ENCODE measurements around the gene ZNF441. TPM values are rescaled to one million over a fixed set of nuclear protein-coding genes. Genes with fewer than 3 reads are reported as not detected.
A peak's percentile ranks its signal among the peaks of the same experiment; 100 is the strongest.

ZNF441 gene
- total and polyA plus RNA-seq, 10 of the 15 experiments (the other 5 are each of a cell fraction or from before 2014, with no cell fraction given) = 1.0 to 9.4 (median 4.3) TPM

DNA sequence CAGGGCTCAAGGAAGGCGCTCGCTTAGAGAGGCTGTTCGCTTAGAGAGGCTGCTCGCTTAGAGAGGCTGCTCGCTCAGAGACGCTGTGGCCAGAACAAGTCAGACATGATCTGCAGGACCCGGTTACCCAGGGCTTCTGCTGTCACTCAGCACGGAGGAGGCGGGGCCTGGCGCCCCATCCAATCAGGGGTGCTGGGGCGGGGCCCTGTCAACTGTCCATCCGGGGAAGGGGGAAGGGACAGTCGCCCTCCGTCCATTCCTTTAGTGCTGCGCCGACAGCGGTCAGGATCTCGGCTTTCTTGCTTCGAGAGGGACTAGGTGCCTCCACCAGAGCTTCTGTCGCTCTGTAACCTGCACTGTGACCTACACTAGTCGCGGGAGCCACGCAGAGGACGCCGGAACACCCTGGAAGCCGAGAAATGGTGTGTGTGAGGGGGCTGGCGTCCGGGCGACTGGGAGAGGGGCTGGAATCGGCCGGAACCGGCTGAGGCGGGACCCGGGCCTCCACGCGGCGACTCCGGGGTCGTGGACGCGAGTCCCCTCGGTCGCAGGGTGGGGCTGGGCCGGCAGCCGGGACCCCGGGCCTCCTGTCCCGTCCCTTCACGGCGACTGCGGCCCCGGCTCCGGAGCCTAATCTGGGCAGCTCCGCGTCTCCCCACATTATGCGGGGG, 47.4 kb downstream of the ZNF441 start, which contains the start of gene ZNF440 (continued):
- TF ChIP-seq, protein P1, sequence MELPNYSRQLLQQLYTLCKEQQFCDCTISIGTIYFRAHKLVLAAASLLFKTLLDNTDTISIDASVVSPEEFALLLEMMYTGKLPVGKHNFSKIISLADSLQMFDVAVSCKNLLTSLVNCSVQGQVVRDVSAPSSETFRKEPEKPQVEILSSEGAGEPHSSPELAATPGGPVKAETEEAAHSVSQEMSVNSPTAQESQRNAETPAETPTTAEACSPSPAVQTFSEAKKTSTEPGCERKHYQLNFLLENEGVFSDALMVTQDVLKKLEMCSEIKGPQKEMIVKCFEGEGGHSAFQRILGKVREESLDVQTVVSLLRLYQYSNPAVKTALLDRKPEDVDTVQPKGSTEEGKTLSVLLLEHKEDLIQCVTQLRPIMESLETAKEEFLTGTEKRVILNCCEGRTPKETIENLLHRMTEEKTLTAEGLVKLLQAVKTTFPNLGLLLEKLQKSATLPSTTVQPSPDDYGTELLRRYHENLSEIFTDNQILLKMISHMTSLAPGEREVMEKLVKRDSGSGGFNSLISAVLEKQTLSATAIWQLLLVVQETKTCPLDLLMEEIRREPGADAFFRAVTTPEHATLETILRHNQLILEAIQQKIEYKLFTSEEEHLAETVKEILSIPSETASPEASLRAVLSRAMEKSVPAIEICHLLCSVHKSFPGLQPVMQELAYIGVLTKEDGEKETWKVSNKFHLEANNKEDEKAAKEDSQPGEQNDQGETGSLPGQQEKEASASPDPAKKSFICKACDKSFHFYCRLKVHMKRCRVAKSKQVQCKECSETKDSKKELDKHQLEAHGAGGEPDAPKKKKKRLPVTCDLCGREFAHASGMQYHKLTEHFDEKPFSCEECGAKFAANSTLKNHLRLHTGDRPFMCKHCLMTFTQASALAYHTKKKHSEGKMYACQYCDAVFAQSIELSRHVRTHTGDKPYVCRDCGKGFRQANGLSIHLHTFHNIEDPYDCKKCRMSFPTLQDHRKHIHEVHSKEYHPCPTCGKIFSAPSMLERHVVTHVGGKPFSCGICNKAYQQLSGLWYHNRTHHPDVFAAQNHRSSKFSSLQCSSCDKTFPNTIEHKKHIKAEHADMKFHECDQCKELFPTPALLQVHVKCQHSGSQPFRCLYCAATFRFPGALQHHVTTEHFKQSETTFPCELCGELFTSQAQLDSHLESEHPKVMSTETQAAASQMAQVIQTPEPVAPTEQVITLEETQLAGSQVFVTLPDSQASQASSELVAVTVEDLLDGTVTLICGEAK (IDR thresholded peaks at IDR 0.05; ENCODE audit: borderline replicate concordance) = no peak
- TF ChIP-seq, protein P2, sequence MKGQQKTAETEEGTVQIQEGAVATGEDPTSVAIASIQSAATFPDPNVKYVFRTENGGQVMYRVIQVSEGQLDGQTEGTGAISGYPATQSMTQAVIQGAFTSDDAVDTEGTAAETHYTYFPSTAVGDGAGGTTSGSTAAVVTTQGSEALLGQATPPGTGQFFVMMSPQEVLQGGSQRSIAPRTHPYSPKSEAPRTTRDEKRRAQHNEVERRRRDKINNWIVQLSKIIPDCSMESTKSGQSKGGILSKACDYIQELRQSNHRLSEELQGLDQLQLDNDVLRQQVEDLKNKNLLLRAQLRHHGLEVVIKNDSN (IDR thresholded peaks at IDR 0.05; ENCODE audit: borderline replicate concordance, extremely low read length, insufficient read depth, low read depth, low read length) = no peak
- TF ChIP-seq MTA2 (IDR thresholded peaks at IDR 0.05; ENCODE audit: low read depth) (no peak), CBX5 (IDR thresholded peaks at IDR 0.05; ENCODE audit: low read depth) (no peak), SIN3A (IDR thresholded peaks at IDR 0.05; ENCODE audit: low read depth, low read length) (peak; percentile 72; the same call in 1 of the 2 replicates), LARP7 (IDR thresholded peaks at IDR 0.05) (no peak), GABPA (IDR thresholded peaks at IDR 0.05; ENCODE audit: low read depth) (no peak), KDM1A (IDR thresholded peaks at IDR 0.05; ENCODE audit: borderline replicate concordance) (no peak), NFIC (IDR thresholded peaks at IDR 0.05; ENCODE audit: low read depth, low read length) (no peak), JUND (IDR thresholded peaks at IDR 0.05; ENCODE audit: low read depth, low read length) (no peak), SREBF1 (IDR thresholded peaks at IDR 0.05; ENCODE audit: low read length) (no peak), HDGF (IDR thresholded peaks at IDR 0.05) (no peak), SP1 (IDR thresholded peaks at IDR 0.05; ENCODE audit: low read depth, low read length) (peak; percentile 90), BHLHE40 (IDR thresholded peaks at IDR 0.05; ENCODE audit: borderline replicate concordance in 1 of 2, low read depth in 2 of 2, low read length in 1 of 2) (no peak), PML (IDR thresholded peaks at IDR 0.05; ENCODE audit: low read length) (peak; percentile 5; the same call in 1 of the 2 replicates), CHD2 (IDR thresholded peaks at IDR 0.05; ENCODE audit: borderline replicate concordance, low read depth, low read length) (peak; percentile 91), POLR2A (IDR thresholded peaks at IDR 0.05; ENCODE audit: low read depth, low read length) (peak; percentile 96)
- TF ChIP-seq, protein P3, sequence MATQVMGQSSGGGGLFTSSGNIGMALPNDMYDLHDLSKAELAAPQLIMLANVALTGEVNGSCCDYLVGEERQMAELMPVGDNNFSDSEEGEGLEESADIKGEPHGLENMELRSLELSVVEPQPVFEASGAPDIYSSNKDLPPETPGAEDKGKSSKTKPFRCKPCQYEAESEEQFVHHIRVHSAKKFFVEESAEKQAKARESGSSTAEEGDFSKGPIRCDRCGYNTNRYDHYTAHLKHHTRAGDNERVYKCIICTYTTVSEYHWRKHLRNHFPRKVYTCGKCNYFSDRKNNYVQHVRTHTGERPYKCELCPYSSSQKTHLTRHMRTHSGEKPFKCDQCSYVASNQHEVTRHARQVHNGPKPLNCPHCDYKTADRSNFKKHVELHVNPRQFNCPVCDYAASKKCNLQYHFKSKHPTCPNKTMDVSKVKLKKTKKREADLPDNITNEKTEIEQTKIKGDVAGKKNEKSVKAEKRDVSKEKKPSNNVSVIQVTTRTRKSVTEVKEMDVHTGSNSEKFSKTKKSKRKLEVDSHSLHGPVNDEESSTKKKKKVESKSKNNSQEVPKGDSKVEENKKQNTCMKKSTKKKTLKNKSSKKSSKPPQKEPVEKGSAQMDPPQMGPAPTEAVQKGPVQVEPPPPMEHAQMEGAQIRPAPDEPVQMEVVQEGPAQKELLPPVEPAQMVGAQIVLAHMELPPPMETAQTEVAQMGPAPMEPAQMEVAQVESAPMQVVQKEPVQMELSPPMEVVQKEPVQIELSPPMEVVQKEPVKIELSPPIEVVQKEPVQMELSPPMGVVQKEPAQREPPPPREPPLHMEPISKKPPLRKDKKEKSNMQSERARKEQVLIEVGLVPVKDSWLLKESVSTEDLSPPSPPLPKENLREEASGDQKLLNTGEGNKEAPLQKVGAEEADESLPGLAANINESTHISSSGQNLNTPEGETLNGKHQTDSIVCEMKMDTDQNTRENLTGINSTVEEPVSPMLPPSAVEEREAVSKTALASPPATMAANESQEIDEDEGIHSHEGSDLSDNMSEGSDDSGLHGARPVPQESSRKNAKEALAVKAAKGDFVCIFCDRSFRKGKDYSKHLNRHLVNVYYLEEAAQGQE (IDR thresholded peaks at IDR 0.05; ENCODE audit: low read depth, low read length) = no peak
- TF ChIP-seq, protein P4, sequence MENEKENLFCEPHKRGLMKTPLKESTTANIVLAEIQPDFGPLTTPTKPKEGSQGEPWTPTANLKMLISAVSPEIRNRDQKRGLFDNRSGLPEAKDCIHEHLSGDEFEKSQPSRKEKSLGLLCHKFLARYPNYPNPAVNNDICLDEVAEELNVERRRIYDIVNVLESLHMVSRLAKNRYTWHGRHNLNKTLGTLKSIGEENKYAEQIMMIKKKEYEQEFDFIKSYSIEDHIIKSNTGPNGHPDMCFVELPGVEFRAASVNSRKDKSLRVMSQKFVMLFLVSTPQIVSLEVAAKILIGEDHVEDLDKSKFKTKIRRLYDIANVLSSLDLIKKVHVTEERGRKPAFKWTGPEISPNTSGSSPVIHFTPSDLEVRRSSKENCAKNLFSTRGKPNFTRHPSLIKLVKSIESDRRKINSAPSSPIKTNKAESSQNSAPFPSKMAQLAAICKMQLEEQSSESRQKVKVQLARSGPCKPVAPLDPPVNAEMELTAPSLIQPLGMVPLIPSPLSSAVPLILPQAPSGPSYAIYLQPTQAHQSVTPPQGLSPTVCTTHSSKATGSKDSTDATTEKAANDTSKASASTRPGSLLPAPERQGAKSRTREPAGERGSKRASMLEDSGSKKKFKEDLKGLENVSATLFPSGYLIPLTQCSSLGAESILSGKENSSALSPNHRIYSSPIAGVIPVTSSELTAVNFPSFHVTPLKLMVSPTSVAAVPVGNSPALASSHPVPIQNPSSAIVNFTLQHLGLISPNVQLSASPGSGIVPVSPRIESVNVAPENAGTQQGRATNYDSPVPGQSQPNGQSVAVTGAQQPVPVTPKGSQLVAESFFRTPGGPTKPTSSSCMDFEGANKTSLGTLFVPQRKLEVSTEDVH (IDR thresholded peaks at IDR 0.05; ENCODE audit: low read depth, partially characterized antibody) = no peak
